ENCODE measurements around the gene ARSJ.

Gene ARSJ

GRCh38 chr4:113962016-113962347 lies 17.5 kb downstream of the ARSJ start:
- no peak for TF ChIP-seq CTCF (IDR thresholded peaks at IDR 0.05; ENCODE audit: control insufficient read depth, insufficient read depth, low read depth, low read length, missing control alignments)
- no peak overlapping the region for H3K4me3 ChIP-seq (ENCODE audit: control insufficient read depth, low read depth, low read length)
- DNase-seq (ENCODE audit: low read depth) = no peak

DNA sequence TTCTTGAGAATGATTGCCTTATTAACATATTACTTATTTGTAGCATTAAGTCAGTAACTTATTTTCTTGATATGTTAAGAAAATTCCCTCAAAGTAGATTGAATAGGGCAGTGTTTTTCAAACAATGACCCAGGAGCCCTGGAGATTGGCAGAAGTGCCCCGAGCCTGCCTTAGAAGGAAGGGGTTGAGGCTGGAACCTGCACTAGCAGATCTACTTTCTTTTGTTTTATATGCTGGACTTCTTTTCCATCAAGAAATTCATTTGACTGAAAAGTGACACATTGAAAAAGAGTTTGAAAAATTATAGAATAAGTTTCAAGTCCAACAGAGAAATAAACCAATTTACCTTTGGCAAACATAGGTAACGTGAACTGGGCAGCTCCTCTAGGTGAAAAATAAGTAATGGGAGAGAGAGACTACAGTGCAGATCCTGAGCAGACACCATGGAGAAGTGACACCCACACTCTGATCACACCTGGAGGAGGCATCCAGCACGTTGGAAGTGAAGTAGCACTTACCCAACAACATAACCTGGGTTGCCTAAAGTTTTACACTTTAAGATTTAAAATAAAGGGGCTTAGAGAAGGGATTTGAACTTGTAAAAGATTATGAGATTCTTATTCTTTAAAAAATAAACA lies 18.6 kb downstream of the ARSJ start:
- no peak for TF ChIP-seq CTCF (IDR thresholded peaks at IDR 0.05; ENCODE audit: control insufficient read depth, insufficient read depth, low read depth, low read length, missing control alignments)
- H3K4me3 ChIP-seq (ENCODE audit: control insufficient read depth, low read depth, low read length) = no peak overlapping the region
- DNase-seq (ENCODE audit: low read depth) = no peak

GRCh38 chr4:113959539-113959937 lies 19.9 kb downstream of the ARSJ start:
- TF ChIP-seq CTCF (IDR thresholded peaks at IDR 0.05; ENCODE audit: control insufficient read depth, insufficient read depth, low read depth, low read length, missing control alignments) = no peak

DNA sequence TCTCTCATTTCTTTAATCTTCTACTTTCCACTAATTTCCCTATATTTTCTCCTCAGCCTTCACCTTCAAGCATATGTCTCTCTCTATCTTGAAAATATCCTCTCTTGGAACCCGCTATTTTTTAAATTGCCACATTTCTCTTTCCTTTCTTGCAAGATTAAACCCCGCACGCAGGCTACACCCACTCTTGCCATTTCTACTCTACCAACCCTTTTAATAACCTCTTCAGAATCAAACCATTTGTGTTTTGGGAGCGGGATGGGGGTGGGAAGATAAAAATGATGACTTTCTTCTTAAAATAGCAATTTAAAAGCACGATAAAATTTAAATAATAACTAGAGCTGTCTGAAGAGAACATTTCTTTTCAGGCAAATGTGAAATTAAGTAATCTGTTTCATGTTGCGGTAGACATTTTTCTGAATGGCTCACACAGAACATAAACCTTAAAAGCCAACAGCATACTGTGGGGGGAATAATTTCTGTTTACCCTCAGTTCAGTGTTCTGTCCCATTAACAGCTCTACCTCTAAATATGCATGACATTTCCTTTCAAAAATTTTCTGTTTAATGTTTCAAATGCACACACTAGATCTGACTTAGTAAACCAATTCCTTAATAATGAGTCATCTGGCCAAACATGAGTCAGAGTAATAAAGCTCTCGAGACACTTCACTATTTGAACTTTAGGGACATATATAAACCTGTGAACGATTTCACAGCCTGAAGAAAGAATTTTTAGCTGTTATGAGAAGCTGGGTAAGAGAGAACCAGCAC lies 20.5 kb downstream of the ARSJ start:
- TF ChIP-seq CTCF (IDR thresholded peaks at IDR 0.05; ENCODE audit: control insufficient read depth, insufficient read depth, low read depth, low read length, missing control alignments) = no peak
- H3K4me3 ChIP-seq (ENCODE audit: control insufficient read depth, low read depth, low read length) = peak overlapping the region; percentile 14
- peak; percentile 85 for DNase-seq (ENCODE audit: low read depth)

More at GRCh38 chr4:113959539-113959937, 19.9 kb downstream of the ARSJ start:
- no peak for DNase-seq (ENCODE audit: low read depth)
- H3K4me3 ChIP-seq (ENCODE audit: control insufficient read depth, low read depth, low read length) = no peak overlapping the region

DNA sequence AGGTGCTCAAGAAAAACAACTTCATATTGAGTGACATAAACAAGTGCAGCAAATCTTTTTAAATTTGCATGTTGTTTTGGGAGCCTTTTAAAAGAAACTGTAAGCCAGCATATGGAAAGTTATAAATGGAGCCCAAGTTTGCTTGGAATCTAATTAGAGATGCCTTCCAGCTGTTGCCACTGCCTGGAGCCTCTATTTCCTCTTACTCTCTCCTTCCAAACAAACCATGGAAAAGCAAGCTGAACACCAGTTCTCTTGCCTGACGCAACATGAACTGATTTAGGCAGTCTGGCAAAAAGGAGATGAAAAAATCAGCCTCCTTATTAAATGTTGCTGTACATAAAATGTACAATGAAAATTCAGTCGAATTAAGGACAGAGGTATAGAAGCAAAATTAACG lies 21.5 kb downstream of the ARSJ start:
- no peak overlapping the region for H3K4me3 ChIP-seq (ENCODE audit: control insufficient read depth, low read depth, low read length)
- DNase-seq (ENCODE audit: low read depth) = no peak
- no peak for TF ChIP-seq CTCF (IDR thresholded peaks at IDR 0.05; ENCODE audit: control insufficient read depth, insufficient read depth, low read depth, low read length, missing control alignments)

DNA sequence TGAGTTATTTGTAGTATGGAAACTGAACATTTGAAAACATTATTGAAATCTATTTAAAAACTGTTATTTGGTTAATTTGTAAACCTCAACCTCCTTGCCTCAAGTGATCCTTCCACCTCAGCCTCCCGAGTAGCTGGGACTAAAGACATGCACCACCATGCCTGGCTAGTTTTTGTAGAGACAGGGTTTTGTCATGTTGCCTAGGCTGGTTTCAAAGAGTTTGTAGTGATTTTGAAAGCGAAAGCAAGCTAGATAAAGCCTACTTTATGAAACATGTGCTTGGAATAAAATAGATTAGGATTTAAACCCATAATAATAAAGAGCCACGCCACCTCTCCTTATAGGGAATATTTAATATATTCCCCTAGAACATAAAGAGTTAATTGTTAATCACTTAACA lies 23.5 kb downstream of the ARSJ start:
- no peak overlapping the region for H3K4me3 ChIP-seq (ENCODE audit: control insufficient read depth, low read depth, low read length)
- no peak for TF ChIP-seq CTCF (IDR thresholded peaks at IDR 0.05; ENCODE audit: control insufficient read depth, insufficient read depth, low read depth, low read length, missing control alignments)
- no peak for DNase-seq (ENCODE audit: low read depth)

All from AG09309 (cell line).